ENCODE measurements around the gene GPBP1.
A peak's percentile ranks its signal among the peaks of the same experiment; 100 is the strongest.
"Not testable (repeated sequence)": the region's sequence is repeated elsewhere in the genome, so short reads cannot be mapped to it uniquely, and the experiment has no call there.

GPBP1 gene

DNA sequence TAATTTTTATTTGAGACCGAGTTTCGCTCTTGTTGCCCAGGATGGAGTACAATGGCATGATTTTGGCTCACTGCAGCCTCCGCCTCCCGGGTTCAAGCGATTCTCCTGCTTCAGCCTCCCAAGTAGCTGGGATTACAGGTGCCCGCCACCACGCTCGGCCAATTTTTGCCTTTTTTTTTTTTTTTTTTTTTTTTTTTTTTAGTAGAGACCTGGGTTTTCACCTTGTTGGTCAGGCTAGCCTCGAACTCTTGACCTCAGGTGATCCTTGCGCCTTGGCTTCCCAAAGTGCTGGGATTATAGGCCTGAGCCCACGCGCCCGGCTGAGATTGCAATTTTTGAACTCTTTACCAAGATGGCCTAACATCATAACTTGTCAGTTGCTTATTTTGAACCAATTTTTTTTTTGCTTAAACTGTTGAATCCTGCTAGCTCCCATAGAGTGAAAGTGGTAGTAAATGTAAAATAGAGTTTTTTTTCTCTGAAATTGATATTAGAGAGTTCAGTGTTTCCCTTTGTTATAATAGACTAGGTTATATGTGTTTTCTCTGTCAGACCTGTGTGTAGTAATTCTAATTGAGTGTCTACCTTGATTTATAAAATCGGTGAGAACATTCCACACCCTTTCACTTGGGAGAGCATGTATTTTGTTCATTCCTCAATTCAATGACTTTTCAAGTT lies 3.8 kb downstream of the GPBP1 start:
- DNase-seq (ENCODE audit: low read depth) = no peak

DNA sequence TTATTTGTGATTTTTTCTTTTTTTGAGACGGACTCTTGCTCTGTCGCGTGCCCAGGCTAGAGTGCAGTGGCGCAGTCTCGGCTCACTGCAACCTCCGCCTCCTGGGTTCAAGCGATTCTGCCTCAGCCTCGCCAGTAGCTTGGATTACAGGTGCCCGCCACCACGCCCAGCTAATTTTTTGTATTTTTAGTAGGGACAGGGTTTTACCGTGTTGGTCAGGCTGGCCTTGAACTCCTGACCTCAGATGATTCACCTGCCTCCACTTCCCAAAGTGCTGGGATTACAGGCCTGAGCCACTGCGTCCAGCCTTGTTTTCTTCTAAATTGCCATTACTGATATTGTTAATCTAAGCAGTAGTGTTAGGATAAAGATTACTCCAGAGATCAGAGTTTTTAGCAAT lies 4.4 kb downstream of the GPBP1 start:
- DNase-seq (ENCODE audit: low read depth) = not testable (repeated sequence)

DNA sequence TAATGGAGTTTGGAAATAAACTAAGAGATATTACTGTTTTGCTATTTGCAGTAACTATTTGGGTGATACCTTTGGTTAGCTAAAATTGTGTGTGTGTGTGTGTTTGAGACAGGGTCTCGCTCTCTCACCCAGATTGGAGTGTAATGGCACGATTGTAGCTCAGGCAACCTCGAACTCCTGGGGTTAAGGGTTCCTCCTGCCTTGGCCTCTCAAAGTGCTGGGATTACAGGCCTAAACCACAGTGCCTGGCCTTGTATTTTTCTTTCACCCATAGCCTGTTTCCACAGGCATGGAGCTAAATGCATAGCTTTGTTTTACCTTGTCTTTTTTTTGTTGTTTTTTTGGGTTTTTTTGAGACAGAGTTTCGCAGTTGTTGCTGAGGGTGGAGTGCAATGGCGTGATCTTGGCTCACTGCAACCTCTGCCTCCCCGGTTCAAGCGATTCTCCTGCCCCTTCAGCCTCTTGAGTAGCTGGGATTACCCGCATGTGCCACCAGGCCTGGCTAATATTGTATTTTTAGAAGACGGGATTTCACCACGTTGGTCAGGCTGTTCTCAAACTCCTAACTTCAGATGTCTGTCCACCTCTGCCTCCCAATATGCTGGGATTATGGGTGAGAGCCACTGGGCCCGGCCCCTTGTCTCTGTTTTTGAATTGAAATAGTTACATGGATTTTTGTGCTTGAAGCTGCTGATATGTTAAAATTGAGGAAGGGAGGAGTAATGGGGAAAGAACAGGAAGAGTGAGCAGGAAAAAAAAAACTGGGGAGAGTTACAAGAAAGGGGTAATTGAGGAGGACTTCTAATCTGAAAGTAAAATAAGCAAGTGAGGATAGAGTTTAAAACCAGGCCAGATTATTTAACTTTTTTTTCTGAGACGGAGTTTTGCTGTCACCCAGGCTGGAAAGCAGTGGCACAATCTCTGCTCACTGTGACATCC lies 5.7 kb downstream of the GPBP1 start:
- no peak for DNase-seq (ENCODE audit: low read depth)

DNA sequence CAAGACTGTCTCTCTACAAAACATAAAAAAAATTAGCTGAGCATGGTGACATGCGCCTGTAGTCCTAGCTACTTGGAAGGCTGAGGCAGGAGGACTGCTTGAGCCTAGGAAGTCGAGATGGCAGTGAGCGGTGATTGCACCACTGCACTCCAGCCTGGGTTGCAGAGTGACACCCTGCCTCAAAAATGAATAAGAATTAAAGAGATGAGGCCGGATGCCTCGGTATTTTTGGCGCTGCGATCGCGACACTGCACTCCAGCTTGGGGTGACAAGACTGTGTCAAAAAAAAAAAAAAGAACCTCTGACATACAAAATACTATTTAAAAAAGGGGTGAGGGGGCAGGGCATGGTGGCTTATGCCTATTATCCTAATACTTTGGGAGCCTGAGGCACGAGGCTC lies 7.3 kb downstream of the GPBP1 start:
- no peak for DNase-seq (ENCODE audit: low read depth)

DNA sequence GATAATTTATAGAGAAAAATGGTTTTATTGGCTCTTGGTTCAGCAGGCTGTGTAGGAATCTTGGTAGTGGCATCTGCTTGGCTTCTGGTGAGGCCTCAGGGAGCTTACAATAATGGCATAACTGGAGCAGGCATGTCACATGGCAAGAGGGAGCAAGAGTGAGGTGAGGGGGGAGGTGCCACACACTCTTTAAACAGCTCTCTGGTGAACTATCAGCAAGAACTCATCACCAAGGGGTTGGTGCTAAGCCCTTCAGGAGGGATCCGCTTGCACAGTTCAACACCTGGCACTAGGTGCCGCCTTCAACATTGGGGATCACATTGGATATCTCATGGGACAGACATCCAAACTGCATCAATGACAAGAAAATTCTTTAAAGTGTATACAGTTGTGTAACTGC lies 10.5 kb downstream of the GPBP1 start:
- DNase-seq (ENCODE audit: low read depth) = no peak

DNA sequence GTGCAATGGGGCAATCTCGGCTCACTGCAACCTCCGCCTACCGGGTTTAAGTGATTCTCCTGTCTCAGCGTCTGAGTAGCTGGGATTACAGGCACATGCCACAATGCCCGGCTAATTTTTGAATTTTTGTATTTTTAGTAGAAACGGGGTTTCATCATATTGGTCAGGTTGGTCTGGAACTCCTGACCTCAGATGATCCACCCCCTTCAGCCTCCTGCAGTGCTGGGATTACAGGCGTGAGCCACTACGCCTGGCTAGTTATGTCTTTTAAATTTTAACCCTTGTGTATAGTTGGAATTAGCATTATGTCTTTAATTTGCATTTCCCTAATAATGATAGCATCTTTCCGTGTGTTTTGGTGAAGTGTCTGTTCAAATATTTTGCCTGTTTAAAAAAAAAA lies 11.5 kb downstream of the GPBP1 start:
- DNase-seq (ENCODE audit: low read depth) = peak; percentile 56

DNA sequence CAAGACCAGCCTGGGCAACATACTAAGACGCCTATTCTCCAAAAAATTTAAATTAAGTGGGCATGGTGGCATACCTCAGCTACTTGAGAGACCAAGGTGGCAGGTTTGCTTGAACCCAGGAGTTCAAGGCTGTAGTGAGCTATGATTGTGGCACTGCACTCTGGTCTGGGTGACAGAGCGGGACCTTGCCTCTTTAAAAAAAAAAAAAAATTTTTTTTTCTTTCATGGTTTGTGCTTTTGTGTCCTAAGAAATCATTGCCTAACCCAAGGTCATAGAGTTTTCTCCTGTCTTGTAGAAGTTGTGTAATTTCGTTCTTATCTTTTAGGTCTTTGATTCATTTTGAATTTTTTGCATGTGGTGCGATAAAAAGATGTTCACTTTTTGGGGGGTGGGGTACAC lies 12.3 kb downstream of the GPBP1 start:
- no peak for DNase-seq (ENCODE audit: low read depth)

GRCh38 chr5:57187977-57188376 lies 14.1 kb downstream of the GPBP1 start:
- not testable (repeated sequence) for DNase-seq (ENCODE audit: low read depth)

DNA sequence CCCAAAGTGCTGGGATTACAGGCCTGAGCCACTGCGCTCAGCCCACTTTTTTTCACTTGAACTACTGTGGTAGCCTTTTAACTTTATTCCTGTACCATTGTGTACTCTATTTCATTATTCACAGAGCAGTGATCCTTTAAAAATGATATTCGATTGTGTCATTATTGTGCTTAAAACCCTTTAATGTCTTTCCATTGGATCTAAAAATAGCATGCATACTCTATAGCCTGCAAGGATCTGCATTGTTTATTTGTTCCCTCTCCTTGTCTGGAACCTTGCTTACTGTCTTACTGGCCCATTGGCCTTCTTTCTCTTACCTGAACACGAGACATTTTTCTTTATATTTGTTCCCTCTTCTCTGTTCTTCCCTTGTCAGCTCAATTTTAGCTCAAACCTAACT lies 15.7 kb downstream of the GPBP1 start:
- DNase-seq (ENCODE audit: low read depth) = no peak

- no peak for DNase-seq (ENCODE audit: low read depth)
Measured at GRCh38 chr5:57190593-57190992, 16.7 kb downstream of the GPBP1 start.

DNA sequence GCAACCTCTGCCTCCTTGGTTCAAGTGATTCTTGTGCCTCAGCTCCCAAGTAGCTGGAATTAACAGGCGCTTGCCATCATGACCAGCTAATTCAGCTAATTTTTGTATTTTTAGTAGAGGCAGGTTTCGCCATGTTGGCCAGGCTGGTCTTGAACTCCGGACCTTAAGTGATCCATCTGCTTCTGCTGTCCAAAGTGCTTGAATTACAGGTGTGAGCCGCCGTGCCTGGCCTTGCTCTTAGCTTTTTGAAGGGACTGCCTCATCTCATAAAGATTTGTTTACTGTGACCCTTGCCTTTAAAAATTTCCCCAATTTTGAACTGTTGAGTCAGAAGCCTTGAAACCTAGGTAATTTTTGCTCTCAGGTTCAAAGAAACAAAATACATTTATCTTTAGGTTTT lies 17.3 kb downstream of the GPBP1 start:
- DNase-seq (ENCODE audit: low read depth) = no peak

GRCh38 chr5:57191986-57192385 lies 18.1 kb downstream of the GPBP1 start:
- DNase-seq (ENCODE audit: low read depth) = no peak

DNA sequence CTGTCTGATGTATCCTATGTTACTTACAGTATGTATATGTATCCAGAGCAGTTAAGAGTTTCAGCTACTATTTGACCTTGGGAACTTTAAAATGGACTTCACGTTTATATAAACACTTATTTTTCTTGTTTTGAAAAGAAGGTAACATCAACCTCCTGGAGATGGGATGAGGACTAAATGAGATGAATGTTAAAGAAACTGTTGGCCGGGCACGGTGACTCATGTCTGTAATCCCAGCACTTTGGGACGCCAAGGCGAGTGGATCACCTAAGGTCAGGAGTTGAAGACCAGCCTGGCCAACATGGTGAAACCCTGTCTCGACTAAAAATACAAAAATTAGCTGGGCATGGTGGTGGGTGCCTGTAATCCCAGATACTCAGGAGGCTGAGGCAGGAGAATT lies 19.0 kb downstream of the GPBP1 start:
- not testable (repeated sequence) for DNase-seq (ENCODE audit: low read depth)

DNA sequence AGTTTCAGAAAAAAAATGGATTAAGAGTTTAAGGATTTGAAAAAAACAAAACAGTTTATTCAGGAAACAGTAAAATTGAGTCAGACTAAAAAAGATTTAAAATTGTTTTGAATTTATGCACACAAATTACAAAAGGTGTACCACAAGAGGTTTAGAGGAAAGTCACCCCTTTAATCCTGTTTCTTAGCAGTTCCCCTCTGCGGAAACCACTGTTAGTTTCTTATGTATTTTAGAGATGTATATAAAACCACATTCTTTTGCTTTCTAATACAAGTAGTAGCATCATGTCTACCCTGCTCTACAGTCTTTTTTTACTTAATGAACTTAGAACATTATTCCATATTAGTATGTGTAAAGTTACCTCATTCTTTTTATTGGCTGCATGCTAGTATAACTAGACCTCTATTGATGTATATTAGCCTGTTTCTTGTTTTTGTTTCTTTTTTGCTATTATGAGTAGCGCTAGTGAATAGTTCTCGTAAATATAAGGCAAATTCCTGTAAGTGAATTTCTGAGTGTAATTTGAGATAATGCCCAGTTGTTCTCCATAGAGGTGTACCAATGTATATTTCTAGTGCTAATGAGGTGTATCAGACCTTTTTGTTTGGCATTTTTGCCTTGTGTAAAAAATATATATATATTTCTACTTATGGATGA lies 20.0 kb downstream of the GPBP1 start:
- no peak for DNase-seq (ENCODE audit: low read depth)

- DNase-seq (ENCODE audit: low read depth) = no peak
Measured at GRCh38 chr5:57194653-57195052, 20.8 kb downstream of the GPBP1 start.

DNA sequence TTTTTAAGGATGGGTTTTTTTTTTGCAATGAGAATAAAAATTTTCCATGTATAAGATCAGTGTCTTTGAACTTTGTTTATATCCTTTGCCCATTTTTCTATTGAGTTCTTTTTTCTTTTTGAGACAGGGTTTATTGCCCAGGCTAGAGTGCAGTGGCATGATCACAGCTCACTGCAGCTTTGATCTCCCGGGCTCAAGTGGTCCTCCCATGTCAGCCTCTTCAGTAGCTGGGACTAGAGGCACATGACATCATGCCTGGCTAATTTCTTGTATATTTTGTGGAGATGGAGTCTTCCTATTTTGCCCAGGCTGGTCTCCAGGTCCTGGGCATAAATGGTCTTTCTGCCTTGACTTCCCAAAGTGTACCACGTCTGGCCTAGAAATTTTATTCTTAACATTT lies 21.2 kb downstream of the GPBP1 start:
- DNase-seq (ENCODE audit: low read depth) = no peak

DNA sequence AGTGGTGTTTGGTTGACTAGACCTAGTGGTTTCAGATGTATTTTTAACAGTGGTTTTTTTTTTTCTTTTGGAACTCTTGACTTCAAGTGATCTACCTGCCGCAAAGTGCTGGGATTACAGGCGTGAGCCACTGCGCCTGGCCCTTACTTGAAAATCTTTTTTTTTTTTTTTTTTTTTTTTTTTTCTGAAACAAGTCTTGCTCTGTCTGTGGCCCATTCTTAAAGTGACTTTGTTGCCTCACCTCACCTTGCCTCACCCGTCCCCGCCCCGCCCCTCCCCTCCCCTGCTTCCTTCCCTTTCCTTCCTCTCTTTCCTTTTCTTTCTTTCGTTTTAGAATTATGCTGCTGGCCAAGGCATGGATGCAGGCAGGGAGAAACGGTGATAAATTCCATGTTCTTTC lies 26.0 kb downstream of the GPBP1 start:
- DNase-seq (ENCODE audit: low read depth) = no peak

DNA sequence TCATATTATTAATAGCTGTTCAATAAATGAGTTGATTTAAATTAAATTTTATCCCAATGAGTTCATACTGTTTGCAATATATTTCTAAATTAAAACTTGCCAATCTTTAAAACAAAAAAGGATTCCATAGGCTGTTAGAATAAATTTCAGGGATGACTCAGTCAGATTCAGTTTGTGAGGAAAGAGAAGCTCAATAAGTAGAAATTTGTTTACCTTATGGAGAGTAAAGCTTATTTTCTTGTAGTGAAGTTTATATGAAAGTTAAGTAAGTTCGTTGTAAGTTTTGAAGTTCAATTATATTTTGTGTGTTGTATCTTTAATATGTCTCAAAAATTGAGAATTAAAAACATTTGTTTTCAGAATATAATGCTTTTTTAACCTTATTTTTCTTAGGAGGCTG lies 29.0 kb downstream of the GPBP1 start:
- DNase-seq (ENCODE audit: low read depth) = peak; percentile 43

- DNase-seq (ENCODE audit: low read depth) = no peak
Measured at GRCh38 chr5:57207007-57207653, 33.3 kb downstream of the GPBP1 start.

GRCh38 chr5:57207681-57208080 lies 33.8 kb downstream of the GPBP1 start:
- DNase-seq (ENCODE audit: low read depth) = no peak

DNA sequence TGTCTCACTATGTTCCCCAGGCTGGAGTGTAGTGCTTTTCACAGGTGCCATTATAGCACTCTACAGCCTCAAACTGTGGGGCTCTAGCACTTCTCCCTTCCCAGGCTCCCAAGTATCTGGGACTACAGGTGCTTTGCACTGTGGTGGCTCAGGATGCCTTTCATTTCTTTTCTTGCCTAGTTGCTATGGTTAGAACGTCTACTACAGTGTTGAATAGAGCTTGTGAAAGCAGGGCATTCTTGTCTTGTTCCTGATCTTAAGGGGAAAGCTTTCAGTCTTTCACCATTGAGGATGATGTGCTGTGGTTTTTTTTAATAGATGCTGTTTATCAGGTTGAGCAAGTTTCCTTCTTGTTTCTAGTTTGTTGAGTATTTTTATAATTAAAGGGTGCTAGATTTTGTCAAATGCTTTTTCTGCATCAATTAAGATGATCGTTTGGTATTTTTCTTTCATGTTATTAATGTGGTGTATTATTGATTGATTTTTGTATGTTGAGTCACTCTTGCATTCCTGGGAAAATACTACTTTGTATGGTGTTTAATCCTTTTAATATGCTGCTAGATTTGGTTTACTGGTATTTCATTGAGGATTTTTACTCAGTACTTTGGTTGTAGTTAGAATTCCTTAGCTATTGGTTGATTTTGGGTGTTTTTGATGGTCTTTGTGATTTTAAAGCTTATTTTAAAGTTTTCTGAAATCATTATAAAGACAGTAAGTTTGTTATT lies 35.6 kb downstream of the GPBP1 start:
- peak; percentile 58 for DNase-seq (ENCODE audit: low read depth)

- DNase-seq (ENCODE audit: low read depth) = no peak
Measured at GRCh38 chr5:57210633-57211032, 36.8 kb downstream of the GPBP1 start.
